Activated naive CD4-positive, alpha-beta T cell treated with anti-CD3 and anti-CD28 coated beads, Interleukin-2, amount 50 U/mL, for 24 hours (primary cell): ENCODE measurements around the gene TMEM82.
"Not testable (repeated sequence)": the region's sequence is repeated elsewhere in the genome, so short reads cannot be mapped to it uniquely, and the experiment has no call there.

Experiments
- H3K27ac Mint-ChIP-seq: one replicate; pipeline ENCODE4 v1.8.0; 2021; ENCODE audit warnings: mild to moderate bottlenecking, mixed read lengths
- H3K27me3 Mint-ChIP-seq: one replicate; pipeline ENCODE4 v1.8.0; 2021; ENCODE audit warnings: mixed read lengths
- H3K36me3 Mint-ChIP-seq: one replicate; pipeline ENCODE4 v1.8.0; 2021; ENCODE audit warnings: mixed read lengths
- H3K4me1 Mint-ChIP-seq: one replicate; pipeline ENCODE4 v1.8.0; 2021; ENCODE audit warnings: mixed read lengths
- H3K4me3 Mint-ChIP-seq: one replicate; pipeline ENCODE4 v1.8.0; 2021; ENCODE audit warnings: mild to moderate bottlenecking, mixed read lengths
- H3K9me3 Mint-ChIP-seq: one replicate; pipeline ENCODE4 v1.8.0; 2021; ENCODE audit warnings: mixed read lengths

TMEM82 gene

GRCh38 chr1:15742339-15742801, at the start of gene TMEM82:
TSS of gene TMEM82 (plus strand) at chr1:15742499. CDS start at chr1:15742560, 61 bp downstream.
- Mint-ChIP-seq H3K9me3 (no peaks in the 10 kb centered on the region), H3K36me3 (no peaks in the 10 kb centered on the region), H3K27ac (no peak within 1 kb of the TSS), H3K4me3 (no peak within 1 kb of the TSS), H3K4me1 (peaks cover 6% of the 10 kb centered on the region), H3K27me3 (no peaks in the 10 kb centered on the region)

- H3K4me3 Mint-ChIP-seq: no peak overlapping the region
- H3K9me3 Mint-ChIP-seq: no peaks in the 10 kb centered on the region
- H3K27me3 Mint-ChIP-seq: no peaks in the 10 kb centered on the region
- H3K4me1 Mint-ChIP-seq: peaks cover 53% of the 10 kb centered on the region
- no peak overlapping the region for H3K27ac Mint-ChIP-seq
- peaks cover 3% of the 10 kb centered on the region for H3K36me3 Mint-ChIP-seq
These were observed 48.9 kb upstream of the TMEM82 start for GRCh38 chr1:15693371-15693770.

- peaks cover 55% of the 10 kb centered on the region for H3K4me1 Mint-ChIP-seq
- H3K9me3 Mint-ChIP-seq: no peaks in the 10 kb centered on the region
- peak overlapping the region; percentile 90 for H3K4me3 Mint-ChIP-seq
- no peaks in the 10 kb centered on the region for H3K27me3 Mint-ChIP-seq
- peaks cover 3% of the 10 kb centered on the region for H3K36me3 Mint-ChIP-seq
- peak overlapping the region; percentile 94 for H3K27ac Mint-ChIP-seq
These were observed 45.3 kb upstream of the TMEM82 start for GRCh38 chr1:15696956-15697521.

- H3K9me3 Mint-ChIP-seq: no peaks in the 10 kb centered on the region
- peak overlapping the region; percentile 41 for H3K27ac Mint-ChIP-seq
- H3K4me1 Mint-ChIP-seq: peaks cover 50% of the 10 kb centered on the region
- H3K27me3 Mint-ChIP-seq: no peaks in the 10 kb centered on the region
- peaks cover 3% of the 10 kb centered on the region for H3K36me3 Mint-ChIP-seq
- H3K4me3 Mint-ChIP-seq: no peak overlapping the region
These were observed 44.1 kb upstream of the TMEM82 start for GRCh38 chr1:15698201-15698600.

GRCh38 chr1:15699321-15699720, 43.0 kb upstream of the TMEM82 start:
- peaks cover 53% of the 10 kb centered on the region for H3K4me1 Mint-ChIP-seq
- H3K27me3 Mint-ChIP-seq, H3K4me3 Mint-ChIP-seq, H3K36me3 Mint-ChIP-seq, H3K9me3 Mint-ChIP-seq: not testable (repeated sequence)
- peak overlapping the region; percentile 51 for H3K27ac Mint-ChIP-seq

- Mint-ChIP-seq H3K36me3 (peaks cover 1% of the 10 kb centered on the region), H3K9me3 (no peaks in the 10 kb centered on the region), H3K4me1 (peaks cover 53% of the 10 kb centered on the region), H3K4me3 (no peak overlapping the region), H3K27ac (peak overlapping the region; percentile 62), H3K27me3 (no peaks in the 10 kb centered on the region)
These were observed 41.8 kb upstream of the TMEM82 start for GRCh38 chr1:15700508-15700907.

- H3K4me1 Mint-ChIP-seq: peaks cover 53% of the 10 kb centered on the region
- no peaks in the 10 kb centered on the region for H3K27me3 Mint-ChIP-seq
- no peak overlapping the region for H3K27ac Mint-ChIP-seq
- H3K36me3 Mint-ChIP-seq: peaks cover 3% of the 10 kb centered on the region
- H3K4me3 Mint-ChIP-seq: no peak overlapping the region
- H3K9me3 Mint-ChIP-seq: no peaks in the 10 kb centered on the region
These were observed 40.5 kb upstream of the TMEM82 start for GRCh38 chr1:15701784-15702183.

- Mint-ChIP-seq H3K4me1 (peaks cover 44% of the 10 kb centered on the region), H3K27ac (no peak overlapping the region), H3K36me3 (peaks cover 4% of the 10 kb centered on the region), H3K27me3 (no peaks in the 10 kb centered on the region), H3K4me3 (no peak overlapping the region), H3K9me3 (no peaks in the 10 kb centered on the region)
These were observed 39.4 kb upstream of the TMEM82 start for GRCh38 chr1:15702722-15703550.

- H3K27ac Mint-ChIP-seq: no peak overlapping the region
- no peaks in the 10 kb centered on the region for H3K27me3 Mint-ChIP-seq
- H3K4me1 Mint-ChIP-seq: peaks cover 40% of the 10 kb centered on the region
- no peaks in the 10 kb centered on the region for H3K9me3 Mint-ChIP-seq
- no peak overlapping the region for H3K4me3 Mint-ChIP-seq
- H3K36me3 Mint-ChIP-seq: peaks cover 4% of the 10 kb centered on the region
These were observed 38.7 kb upstream of the TMEM82 start for GRCh38 chr1:15703562-15703961.

- peaks cover 43% of the 10 kb centered on the region for H3K4me1 Mint-ChIP-seq
- H3K4me3 Mint-ChIP-seq: no peak overlapping the region
- no peaks in the 10 kb centered on the region for H3K9me3 Mint-ChIP-seq
- no peaks in the 10 kb centered on the region for H3K27me3 Mint-ChIP-seq
- peaks cover 4% of the 10 kb centered on the region for H3K36me3 Mint-ChIP-seq
- H3K27ac Mint-ChIP-seq: no peak overlapping the region
These were observed 37.6 kb upstream of the TMEM82 start for GRCh38 chr1:15704526-15705183.

GRCh38 chr1:15705184-15705566, 37.1 kb upstream of the TMEM82 start:
- no peak overlapping the region for H3K27ac Mint-ChIP-seq
- H3K9me3 Mint-ChIP-seq: no peaks in the 10 kb centered on the region
- H3K4me3 Mint-ChIP-seq: no peak overlapping the region
- H3K36me3 Mint-ChIP-seq: peaks cover 4% of the 10 kb centered on the region
- peaks cover 44% of the 10 kb centered on the region for H3K4me1 Mint-ChIP-seq
- H3K27me3 Mint-ChIP-seq: no peaks in the 10 kb centered on the region

GRCh38 chr1:15706751-15707150, 35.5 kb upstream of the TMEM82 start:
- no peaks in the 10 kb centered on the region for H3K9me3 Mint-ChIP-seq
- H3K36me3 Mint-ChIP-seq: peaks cover 4% of the 10 kb centered on the region
- no peaks in the 10 kb centered on the region for H3K27me3 Mint-ChIP-seq
- no peak overlapping the region for H3K27ac Mint-ChIP-seq
- H3K4me1 Mint-ChIP-seq: peaks cover 42% of the 10 kb centered on the region
- no peak overlapping the region for H3K4me3 Mint-ChIP-seq

- H3K27me3 Mint-ChIP-seq: no peaks in the 10 kb centered on the region
- H3K4me3 Mint-ChIP-seq: no peak overlapping the region
- peaks cover 37% of the 10 kb centered on the region for H3K4me1 Mint-ChIP-seq
- H3K9me3 Mint-ChIP-seq: no peaks in the 10 kb centered on the region
- no peak overlapping the region for H3K27ac Mint-ChIP-seq
- H3K36me3 Mint-ChIP-seq: peaks cover 4% of the 10 kb centered on the region
These were observed 34.9 kb upstream of the TMEM82 start for GRCh38 chr1:15707239-15707925.

GRCh38 chr1:15708486-15709137, 33.7 kb upstream of the TMEM82 start:
- Mint-ChIP-seq H3K9me3 (no peaks in the 10 kb centered on the region), H3K27me3 (no peaks in the 10 kb centered on the region), H3K4me1 (peaks cover 33% of the 10 kb centered on the region), H3K36me3 (peaks cover 4% of the 10 kb centered on the region), H3K4me3 (no peak overlapping the region), H3K27ac (no peak overlapping the region)

GRCh38 chr1:15709226-15709625, 33.1 kb upstream of the TMEM82 start:
- Mint-ChIP-seq H3K4me1 (peaks cover 27% of the 10 kb centered on the region), H3K27ac (no peak overlapping the region)

More at GRCh38 chr1:15709226-15709625, 33.1 kb upstream of the TMEM82 start:
- Mint-ChIP-seq H3K9me3 (no peaks in the 10 kb centered on the region), H3K27me3 (no peaks in the 10 kb centered on the region), H3K36me3 (peaks cover 4% of the 10 kb centered on the region), H3K4me3 (no peak overlapping the region)
